Right atrium auricular region (tissue), 2 donors: ENCODE results near the gene COPZ2. TPM values are rescaled to one million over a fixed set of nuclear protein-coding genes. Genes with fewer than 3 reads are reported as not detected.
"Not testable (repeated sequence)": the region's sequence is repeated elsewhere in the genome, so short reads cannot be mapped to it uniquely, and the experiment has no call there.

ENCODE experiments used
- DNase-seq: peaks from one replicate; pipeline ENCODE4 v3.0.0-alpha.2; 2019; ENCODE audit warnings: low spot score
- H3K27ac ChIP-seq, 2 donors: fragments of 200-600 bp; sonication (generic); 1 replicate in 1 of 2; 2 replicates in 1 of 2; pipeline ENCODE4 v1.5.1; 2016 to 2019
- H3K27me3 ChIP-seq, 2 donors: fragments of 200-600 bp; sonication (generic); one replicate each; pipeline versions ENCODE4 v1.5.1 to v1.6.0; 2017 to 2019
- H3K36me3 ChIP-seq: fragments of 200-600 bp; sonication (generic); one replicate; pipeline ENCODE4 v1.5.1; 2016
- H3K4me1 ChIP-seq, 2 donors: fragments of 200-600 bp; sonication (generic); one replicate each; pipeline versions ENCODE4 v1.5.1 to v1.6.0; 2017 to 2019
- H3K4me3 ChIP-seq, 2 donors: fragments of 200-600 bp; sonication (generic); 1 replicate in 1 of 2; 2 replicates in 1 of 2; pipeline ENCODE4 v1.5.1; 2017 to 2019; ENCODE audit warnings: mild to moderate bottlenecking in 1 of 2, moderate library complexity in 1 of 2
- H3K9me3 ChIP-seq, 2 donors: fragments of 200-600 bp; sonication (generic); one replicate each; pipeline ENCODE4 v1.5.1; 2019
- total RNA-seq, 2 donors: library from RNA; depleted of rRNA; stranded (reverse); fragments of >200 nt; gene quantifications; one replicate each; pipeline ENCODE4 v1.1.0, GENCODE V29; 2016
- TF ChIP-seq, protein P1 (sequence below), 2 donors: fragments of 200-600 bp; sonication (generic); IDR thresholded peaks; one replicate each; pipeline ENCODE4 v1.5.1; 2019; ENCODE audit warnings: antibody characterized with exemption in 2 of 2

Gene COPZ2, protein sequence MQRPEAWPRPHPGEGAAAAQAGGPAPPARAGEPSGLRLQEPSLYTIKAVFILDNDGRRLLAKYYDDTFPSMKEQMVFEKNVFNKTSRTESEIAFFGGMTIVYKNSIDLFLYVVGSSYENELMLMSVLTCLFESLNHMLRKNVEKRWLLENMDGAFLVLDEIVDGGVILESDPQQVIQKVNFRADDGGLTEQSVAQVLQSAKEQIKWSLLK
- 10 to 100 TPM; 43.5 to 48.1 TPM for total RNA-seq

DNA sequence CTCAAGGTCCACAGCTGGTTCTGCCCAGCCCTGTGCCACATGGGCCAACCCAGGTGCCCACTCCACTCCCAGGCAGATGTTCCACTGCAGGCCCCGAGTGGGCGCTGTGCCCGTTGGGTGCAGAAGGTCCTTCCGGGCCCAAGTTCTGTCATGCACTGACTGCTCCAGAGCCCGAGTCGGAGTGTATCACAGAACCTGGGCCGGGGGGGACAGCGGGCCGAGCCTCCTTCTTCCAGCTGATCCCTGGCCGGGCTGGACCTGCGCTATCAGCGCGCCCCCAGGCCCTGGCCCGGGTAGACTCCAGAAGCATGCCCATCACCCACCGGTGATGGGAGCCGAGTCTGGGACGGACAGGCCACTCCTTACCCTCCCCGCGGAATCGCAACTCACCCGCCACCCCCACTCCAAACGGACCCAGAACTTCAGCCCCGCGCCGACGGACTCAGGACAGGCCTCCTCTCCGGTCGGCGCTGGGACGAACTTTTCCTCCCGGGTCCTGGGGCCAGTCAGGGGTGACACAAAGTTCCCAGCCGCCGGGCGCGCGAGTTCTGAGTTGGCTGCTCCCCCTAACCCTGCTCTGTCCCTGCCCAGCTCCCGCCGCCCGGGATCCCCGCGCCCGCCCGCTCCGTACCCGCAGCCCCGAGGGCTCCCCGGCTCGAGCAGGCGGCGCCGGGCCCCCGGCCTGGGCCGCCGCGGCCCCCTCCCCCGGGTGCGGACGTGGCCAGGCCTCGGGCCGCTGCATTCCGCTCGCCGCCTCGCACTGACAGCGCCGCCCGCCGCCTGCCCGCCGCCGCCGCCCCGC, at the start of gene COPZ2:
Gene COPZ2 (minus strand): TSS at position 762 of the 802 bp plus-strand sequence. CDS start 20 bp downstream, at position 742.
- Histone ChIP-seq H3K36me3 (no peaks in the 10 kb centered on the region), H3K4me1 (peaks cover 2 to 12% of the 10 kb centered on the region in 2 donors), H3K9me3 (no peaks in the 10 kb centered on the region), H3K4me3 (peak within 1 kb of the TSS; percentile 59 to 65), H3K27ac (peak within 1 kb of the TSS; percentile 85 to 88), H3K27me3 (no peaks in the 10 kb centered on the region)
- DNase-seq, result peak; percentile 78
- TF ChIP-seq, protein P1, sequence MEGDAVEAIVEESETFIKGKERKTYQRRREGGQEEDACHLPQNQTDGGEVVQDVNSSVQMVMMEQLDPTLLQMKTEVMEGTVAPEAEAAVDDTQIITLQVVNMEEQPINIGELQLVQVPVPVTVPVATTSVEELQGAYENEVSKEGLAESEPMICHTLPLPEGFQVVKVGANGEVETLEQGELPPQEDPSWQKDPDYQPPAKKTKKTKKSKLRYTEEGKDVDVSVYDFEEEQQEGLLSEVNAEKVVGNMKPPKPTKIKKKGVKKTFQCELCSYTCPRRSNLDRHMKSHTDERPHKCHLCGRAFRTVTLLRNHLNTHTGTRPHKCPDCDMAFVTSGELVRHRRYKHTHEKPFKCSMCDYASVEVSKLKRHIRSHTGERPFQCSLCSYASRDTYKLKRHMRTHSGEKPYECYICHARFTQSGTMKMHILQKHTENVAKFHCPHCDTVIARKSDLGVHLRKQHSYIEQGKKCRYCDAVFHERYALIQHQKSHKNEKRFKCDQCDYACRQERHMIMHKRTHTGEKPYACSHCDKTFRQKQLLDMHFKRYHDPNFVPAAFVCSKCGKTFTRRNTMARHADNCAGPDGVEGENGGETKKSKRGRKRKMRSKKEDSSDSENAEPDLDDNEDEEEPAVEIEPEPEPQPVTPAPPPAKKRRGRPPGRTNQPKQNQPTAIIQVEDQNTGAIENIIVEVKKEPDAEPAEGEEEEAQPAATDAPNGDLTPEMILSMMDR (IDR thresholded peaks at IDR 0.05), result peak; percentile 33 to 66

DNA sequence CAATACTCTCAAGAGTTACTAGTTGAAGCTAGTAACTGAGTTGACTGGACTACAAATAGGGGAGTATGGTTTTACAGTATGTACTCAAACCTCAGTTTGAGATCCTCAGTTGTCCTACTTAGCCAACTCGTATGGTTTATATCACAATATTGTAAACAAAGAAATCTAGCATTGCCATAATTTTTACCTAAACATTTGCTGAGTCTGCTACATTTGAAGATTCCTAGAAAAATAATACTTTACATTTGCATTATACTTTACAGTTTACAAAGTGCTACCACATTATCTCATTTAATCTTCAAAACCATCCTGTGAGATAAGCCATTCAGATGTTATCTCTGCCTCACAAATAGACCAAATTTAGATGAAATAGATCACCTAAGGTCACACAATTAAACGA, 47.3 kb upstream of the COPZ2 start:
- no peak overlapping the region for H3K27ac ChIP-seq
- DNase-seq, result no peak
- H3K36me3 ChIP-seq, result no peaks in the 10 kb centered on the region
- TF ChIP-seq, protein P1 (IDR thresholded peaks at IDR 0.05), result no peak
- H3K9me3 ChIP-seq, result no peaks in the 10 kb centered on the region
- H3K4me3 ChIP-seq, result no peak overlapping the region
- H3K4me1 ChIP-seq, result peaks cover 0 to 16% of the 10 kb centered on the region in 2 donors
- H3K27me3 ChIP-seq, result no peaks in the 10 kb centered on the region

DNA sequence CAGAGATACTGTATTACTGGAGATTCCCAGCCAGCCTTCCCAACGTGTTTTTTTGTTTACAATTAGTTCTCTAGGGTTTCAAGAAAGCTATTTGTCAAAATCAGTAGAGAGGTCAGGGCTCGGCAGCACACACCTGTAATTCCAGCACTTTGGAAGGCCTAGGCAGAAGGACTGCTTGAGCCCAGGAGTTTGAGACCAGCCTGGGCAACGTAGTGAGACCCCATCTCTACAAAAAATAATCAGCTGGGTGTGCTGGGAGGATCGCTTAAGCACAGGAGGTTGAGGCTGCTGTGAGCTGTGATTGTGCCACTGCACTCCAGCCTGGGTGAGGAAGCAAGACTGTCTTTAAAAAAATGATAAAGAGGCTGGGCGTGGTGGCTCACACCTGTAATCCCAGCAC, 44.3 kb upstream of the COPZ2 start:
- Histone ChIP-seq H3K4me3 (no peak overlapping the region), H3K27me3 (no peaks in the 10 kb centered on the region), H3K27ac (no peak overlapping the region), H3K9me3 (no peaks in the 10 kb centered on the region), H3K4me1 (peaks cover 0 to 16% of the 10 kb centered on the region in 2 donors), H3K36me3 (peaks cover under 1% of the 10 kb centered on the region)
- DNase-seq, result no peak
- TF ChIP-seq, protein P1 (IDR thresholded peaks at IDR 0.05), result no peak

DNA sequence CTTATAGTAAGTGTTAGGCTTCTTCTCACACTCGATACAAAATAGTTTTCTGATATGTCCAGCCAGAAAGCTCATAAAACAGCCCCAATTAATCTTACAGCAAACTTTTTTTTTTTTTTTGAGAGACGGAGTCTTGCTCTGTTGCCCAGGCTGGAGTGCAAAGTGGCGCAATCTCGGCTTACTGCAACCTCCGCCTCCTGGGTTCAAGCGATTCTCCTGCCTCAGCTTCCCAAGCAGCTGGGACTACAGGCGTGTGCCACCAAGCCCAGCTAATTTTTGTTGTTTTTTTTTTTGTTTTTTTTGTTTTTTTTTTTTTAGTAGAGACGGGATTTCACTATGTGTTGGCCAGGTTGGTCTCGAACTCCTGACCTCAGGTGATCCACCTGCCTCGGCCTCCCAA, 39.6 kb upstream of the COPZ2 start:
- DNase-seq, H3K27me3 ChIP-seq, H3K4me1 ChIP-seq, H3K4me3 ChIP-seq, H3K27ac ChIP-seq, H3K9me3 ChIP-seq: not testable (repeated sequence)
- H3K36me3 ChIP-seq, result peaks cover 29% of the 10 kb centered on the region

DNA sequence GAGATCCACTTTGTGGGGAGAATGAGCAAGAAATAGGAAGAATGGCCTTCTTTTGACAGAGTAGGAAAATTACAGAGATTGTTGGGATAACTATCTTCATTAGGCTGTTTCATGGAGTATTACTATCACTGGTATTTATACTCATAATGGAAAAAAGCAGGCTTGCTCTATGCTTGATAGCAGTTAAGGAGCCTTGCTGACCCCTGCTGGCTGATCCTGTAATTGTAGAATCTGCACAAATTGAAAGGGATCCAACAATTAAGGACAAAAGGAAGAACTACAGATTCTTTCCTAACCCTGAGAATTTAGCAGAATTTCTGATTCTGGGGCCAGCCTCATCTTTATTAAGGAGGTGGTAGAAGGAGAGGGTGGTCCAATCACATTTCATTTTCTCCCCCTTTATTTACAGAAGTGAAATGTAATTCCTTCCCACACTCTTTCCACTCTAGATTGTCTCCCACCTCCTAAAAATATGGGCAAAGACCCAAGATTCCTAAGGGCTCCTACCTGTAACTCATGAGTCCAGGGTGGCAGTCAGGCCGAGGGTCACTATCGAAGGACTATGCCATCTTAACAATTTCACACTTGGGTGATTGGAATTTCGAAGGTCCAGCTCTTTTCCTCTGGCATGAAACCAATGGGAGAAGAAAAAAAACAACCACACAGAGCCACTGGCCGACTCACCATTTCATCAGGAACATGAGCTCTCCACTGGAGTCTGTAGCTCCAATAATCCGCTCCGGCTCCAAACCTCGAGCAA, 36.9 kb upstream of the COPZ2 start:
- H3K4me1 ChIP-seq, result no peaks in the 10 kb centered on the region
- H3K27ac ChIP-seq, result peak overlapping the region in 1 of 2 donors; percentile 2
- DNase-seq, result peak; percentile 91
- TF ChIP-seq, protein P1 (IDR thresholded peaks at IDR 0.05), result peak; percentile 63 to 84
- H3K9me3 ChIP-seq, result no peaks in the 10 kb centered on the region
- no peak overlapping the region for H3K4me3 ChIP-seq
- H3K27me3 ChIP-seq, result no peaks in the 10 kb centered on the region
- peaks cover 38% of the 10 kb centered on the region for H3K36me3 ChIP-seq

DNA sequence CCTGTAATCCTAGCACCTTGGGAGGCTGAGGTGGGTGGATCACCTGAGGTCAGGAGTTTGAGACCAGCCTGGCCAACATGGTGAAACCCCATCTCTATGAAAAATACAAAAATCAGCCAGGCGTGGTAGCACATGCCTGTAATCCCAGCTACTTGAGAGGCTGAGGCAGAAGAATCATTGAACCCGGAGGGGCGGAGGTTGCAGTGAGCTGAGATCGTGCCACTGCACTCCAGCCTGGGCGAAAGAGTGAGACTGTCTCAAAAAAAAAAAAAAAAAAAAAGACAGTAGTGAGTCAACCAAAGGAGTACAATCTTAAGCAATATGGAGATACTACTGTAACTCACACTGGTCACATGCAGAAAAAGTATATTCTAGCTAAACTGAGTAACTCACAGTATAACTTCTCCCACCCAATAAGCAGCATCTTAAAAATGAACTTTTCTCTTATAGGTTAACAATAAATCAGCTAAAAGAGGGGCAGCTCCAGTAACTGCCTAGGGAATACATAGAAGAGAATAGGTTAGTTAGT, 36.0 kb upstream of the COPZ2 start:
- Histone ChIP-seq H3K27ac (peak overlapping the region in 1 of 2 donors; percentile 2), H3K36me3 (peaks cover 47% of the 10 kb centered on the region)
- not testable (repeated sequence) for H3K4me3 ChIP-seq, DNase-seq, H3K4me1 ChIP-seq, H3K27me3 ChIP-seq, H3K9me3 ChIP-seq

DNA sequence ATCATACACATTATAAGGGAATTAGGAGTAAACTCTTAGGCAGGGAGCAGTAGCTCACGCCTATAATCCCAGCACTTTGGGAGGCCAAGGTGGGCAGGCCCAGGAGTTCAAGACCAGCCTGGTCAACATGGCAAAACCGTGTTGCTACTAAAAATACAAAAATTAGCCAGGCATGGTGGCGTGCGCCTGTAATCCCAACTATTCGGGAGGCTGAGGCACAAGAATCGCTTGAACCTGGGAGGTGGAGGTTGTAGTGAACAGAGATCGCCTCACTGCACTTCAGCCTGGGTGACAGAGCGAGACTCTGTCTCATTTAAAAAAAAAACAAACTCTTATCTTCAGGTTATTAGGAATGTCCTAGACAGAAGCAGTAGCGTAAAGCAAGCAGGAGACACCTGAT, 35.2 kb upstream of the COPZ2 start:
- not testable (repeated sequence) for H3K4me3 ChIP-seq, H3K27ac ChIP-seq, H3K27me3 ChIP-seq, DNase-seq, H3K9me3 ChIP-seq, H3K4me1 ChIP-seq
- peaks cover 51% of the 10 kb centered on the region for H3K36me3 ChIP-seq
